A172 (cell line): ENCODE results near the gene MED13. TPM values are rescaled to one million over a fixed set of nuclear protein-coding genes. Genes with fewer than 3 reads are reported as not detected.
A peak's percentile ranks its signal among the peaks of the same experiment; 100 is the strongest.
"Not testable (repeated sequence)": the region's sequence is repeated elsewhere in the genome, so short reads cannot be mapped to it uniquely, and the experiment has no call there.

Source experiments
- DNase-seq: peaks from one replicate; pipeline ENCODE4 v3.0.0-alpha.2; 2015; ENCODE audit warnings: low spot score
- total RNA-seq: library from RNA; depleted of rRNA; stranded (reverse); fragments of >200 nt; shearing (Covaris generic); gene quantifications from 2 replicates; pipeline ENCODE4 v1.2.3, GENCODE V29; 2014

MED13 gene
- total RNA-seq, 1 experiment from 2014 or later, result 31.7 TPM

DNA sequence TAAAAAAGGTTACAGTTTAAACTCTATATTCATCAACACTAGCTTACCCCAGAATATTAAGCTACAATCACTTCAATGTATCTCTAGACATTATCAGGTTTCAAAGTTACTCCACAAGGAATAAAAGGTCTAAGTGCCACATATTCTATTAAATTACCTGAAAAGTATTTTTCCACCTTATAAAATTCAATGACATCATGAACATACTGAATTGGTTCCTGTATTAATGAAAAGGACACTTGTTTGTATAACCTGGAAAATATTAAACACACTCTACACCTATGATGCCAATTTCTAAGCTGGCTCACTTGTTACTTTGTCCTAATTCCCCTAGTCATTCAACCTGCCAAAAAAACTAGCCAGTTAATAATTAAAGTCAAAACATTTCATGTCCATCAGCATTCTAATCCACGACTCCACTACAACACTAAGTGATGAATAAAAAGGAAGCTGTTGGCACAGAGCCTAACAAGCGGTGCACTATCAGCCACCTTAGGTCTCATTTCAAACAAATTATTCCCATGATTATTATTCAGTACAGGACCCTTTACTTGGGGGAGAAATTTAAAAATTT is 12.2 kb downstream of the MED13 start:
- DNase-seq, result no peak

- peak; percentile 6 for DNase-seq
Observed at GRCh38 chr17:62051053-62051452, 14.0 kb downstream of the MED13 start.

GRCh38 chr17:62049299-62049698 is 15.8 kb downstream of the MED13 start:
- DNase-seq, result no peak

GRCh38 chr17:62048262-62048661 is 16.8 kb downstream of the MED13 start:
- DNase-seq, result no peak

- no peak for DNase-seq
Observed at GRCh38 chr17:62045517-62045916, 19.6 kb downstream of the MED13 start.

- no peak for DNase-seq
Observed at GRCh38 chr17:62045109-62045508, 20.0 kb downstream of the MED13 start.

GRCh38 chr17:62043602-62044001 is 21.5 kb downstream of the MED13 start:
- no peak for DNase-seq

DNA sequence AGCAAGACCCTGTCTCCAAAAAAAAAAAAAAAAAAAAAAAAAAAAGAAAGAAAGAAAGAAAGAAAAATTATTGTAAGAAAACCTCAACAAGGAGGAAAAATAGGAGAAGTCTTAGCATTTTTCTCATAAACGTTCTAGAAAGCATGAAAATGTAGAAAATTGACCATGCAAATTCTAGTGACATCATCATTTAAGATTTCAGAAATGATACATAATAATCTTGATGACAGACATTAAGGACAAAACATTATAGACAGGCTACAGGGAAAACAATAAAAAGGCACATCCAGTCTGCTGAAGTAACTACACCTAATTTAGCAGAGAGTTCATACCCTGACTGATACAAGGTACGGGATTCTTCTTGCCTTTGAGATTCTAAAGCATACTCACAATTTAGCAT is 21.9 kb downstream of the MED13 start:
- no peak for DNase-seq

- DNase-seq, result no peak
Observed at GRCh38 chr17:62038248-62038647, 26.8 kb downstream of the MED13 start.

- no peak for DNase-seq
Observed at GRCh38 chr17:62033317-62033716, 31.8 kb downstream of the MED13 start.

DNA sequence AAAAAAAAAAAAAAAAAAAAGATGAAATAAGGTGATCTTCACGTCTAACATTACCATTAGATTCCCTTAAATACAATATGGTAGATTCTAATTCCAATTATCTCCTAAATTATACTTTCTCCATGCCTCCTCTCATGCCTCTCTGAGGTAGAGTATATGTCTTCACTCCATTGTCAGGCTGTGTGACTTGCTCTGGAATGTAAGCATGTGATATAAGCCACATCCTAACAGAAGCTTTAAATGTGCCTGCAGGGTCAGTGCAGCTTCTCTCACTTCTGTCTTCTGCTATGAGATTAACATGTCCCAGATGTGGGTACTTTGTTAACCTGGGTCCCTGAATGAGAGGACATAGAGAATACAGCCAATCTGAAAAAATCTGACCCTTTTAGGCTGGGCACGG is 32.6 kb downstream of the MED13 start:
- no peak for DNase-seq

- DNase-seq, result no peak
Observed at GRCh38 chr17:62030264-62030663, 34.8 kb downstream of the MED13 start.

DNA sequence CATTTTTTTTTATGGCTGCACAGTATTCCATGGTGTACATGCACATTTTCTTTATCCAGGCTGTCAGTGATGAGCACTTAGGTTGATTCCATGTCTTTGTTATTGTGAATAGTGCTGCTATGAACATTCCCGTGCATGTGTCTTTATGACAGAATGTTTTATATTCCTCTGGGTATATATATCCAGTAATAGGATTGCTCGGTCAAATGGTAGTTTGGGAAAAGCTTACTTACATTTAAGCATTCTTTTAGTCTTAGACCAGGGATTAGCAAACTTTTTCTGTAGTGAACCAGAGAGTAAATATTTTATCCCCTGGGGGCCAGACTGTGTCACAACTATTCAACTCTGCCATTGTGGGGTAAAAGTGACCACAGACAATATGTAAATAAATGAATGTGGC is 40.2 kb downstream of the MED13 start:
- no peak for DNase-seq

DNA sequence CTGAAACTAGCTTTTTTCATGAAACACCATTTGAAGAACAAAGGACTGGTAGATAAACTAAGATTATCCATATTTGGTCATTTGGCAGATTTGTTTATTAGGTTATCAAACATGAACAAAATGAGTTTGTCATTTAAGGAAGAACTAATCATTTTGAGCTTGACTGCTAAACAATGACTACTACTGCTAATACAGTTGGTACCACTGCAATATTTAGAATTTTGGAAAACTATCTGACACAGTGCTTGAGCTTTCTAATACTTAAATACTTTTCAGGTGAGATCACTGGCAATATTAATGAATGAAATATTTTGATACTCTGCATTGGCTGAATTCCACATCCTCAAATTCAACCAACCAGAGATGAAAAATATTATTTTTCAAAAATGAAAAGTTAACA is 47.2 kb downstream of the MED13 start:
- no peak for DNase-seq

- DNase-seq, result no peak
Observed at GRCh38 chr17:62017496-62017895, 47.6 kb downstream of the MED13 start.

DNA sequence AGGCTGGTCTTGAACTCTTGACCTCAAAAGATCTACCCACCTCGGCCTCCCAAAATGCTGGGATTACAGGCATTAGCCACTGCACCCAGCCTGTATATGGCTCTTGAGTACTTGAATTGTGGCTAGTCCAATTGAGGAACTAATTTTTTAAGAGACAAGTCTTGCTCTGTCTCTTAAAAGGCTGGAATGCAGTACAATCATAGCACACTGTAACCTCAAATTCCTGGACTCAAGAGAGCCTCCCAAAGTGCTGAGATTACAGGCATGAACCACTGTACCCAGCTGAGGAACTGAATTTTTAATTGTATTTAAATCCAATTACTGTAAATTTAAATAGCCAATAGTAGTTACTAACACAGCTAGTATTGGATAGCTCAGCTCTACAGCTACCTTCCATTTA is 50.6 kb downstream of the MED13 start:
- DNase-seq, result no peak

GRCh38 chr17:62009220-62009619 is 55.9 kb downstream of the MED13 start:
- no peak for DNase-seq

DNA sequence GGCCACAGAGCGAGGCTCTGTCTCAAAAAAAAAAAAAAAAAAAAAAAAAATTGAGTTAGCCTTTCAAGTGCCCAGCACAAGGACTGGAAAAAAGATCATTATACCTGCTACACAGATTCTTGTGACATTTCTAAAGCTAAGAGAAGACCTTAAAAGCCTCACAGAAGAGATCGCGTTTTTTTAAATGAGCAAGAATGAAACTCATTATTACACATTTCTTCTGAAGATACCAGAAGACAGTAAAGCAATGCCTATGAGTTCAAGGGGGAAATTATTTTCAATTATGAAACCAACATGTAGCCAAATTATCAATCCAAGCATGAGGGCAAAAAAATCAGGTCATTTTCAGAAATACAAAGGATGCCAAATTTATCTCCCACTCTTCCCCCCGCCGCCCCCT is 56.8 kb downstream of the MED13 start:
- no peak for DNase-seq

- no peak for DNase-seq
Observed at GRCh38 chr17:62004388-62004787, 60.7 kb downstream of the MED13 start.

DNA sequence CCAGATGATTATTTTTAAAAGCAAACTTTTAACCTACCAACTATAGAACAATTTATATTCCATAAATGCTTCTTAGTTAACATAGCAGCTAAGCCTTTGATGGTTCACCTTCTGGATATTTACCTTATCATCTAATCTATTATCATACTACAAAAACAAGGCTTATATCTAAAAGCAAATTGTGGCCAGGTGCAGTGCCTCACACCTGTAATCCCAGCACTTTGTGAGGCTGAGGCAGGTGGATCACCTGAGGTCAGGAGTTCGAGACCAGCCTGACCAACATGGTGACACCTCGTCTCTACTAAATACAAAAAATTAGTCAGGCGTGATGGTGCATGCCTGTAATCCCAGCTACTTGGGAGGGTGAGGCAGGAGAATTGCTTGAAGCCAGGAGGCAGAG is 61.9 kb downstream of the MED13 start:
- DNase-seq, result not testable (repeated sequence)

- no peak for DNase-seq
Observed at GRCh38 chr17:62001105-62001504, 64.0 kb downstream of the MED13 start.

- DNase-seq, result no peak
Observed at GRCh38 chr17:62000186-62000585, 64.9 kb downstream of the MED13 start.

- not testable (repeated sequence) for DNase-seq
Observed at GRCh38 chr17:61998534-61998933, 66.5 kb downstream of the MED13 start.

DNA sequence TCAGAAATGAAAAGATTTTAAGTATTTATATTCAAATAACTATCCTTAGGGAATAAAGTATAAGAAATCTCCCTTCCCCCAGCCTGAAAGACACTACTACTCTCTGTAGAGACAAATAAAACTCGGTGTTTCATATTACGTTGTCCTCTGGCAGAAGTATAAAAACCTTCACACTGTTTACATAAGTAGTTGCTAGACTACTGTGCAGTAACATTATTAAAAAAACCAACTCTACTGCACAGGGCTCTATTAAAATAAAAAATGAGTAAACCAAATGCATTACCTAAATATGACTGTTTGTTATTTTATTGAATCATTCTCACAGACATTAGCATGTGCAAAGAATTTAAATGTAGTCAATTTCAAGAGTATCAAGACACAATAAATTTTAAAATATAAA is 67.4 kb downstream of the MED13 start:
- DNase-seq, result no peak
